ENCODE data around the gene HCFC2.
"Not testable (repeated sequence)": the region's sequence is repeated elsewhere in the genome, so short reads cannot be mapped to it uniquely, and the experiment has no call there.

HCFC2 gene

DNA sequence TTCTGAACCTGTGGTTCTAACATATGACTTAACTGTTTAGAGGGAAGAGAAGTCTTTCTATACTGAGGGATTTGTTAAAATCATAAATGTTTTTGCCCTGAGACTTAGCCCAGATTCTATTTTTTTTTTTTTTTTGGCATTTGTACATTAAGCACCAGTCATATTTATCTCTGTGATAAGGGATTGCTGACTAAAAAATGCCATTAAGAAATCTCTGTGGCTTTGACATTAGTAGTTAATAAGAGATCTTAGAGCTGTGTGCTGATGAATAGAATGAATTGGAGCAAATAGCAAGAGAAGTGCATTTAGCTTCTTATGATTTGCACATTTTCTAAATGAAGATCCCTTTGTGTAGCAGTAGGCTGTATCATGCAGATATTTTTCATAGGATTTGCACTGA, 41.1 kb downstream of the HCFC2 start:
- DNase-seq (ENCODE audit: low read depth in 2 of 2): peak in 1 of 2 donors; percentile 24
- TF ChIP-seq, protein P1, sequence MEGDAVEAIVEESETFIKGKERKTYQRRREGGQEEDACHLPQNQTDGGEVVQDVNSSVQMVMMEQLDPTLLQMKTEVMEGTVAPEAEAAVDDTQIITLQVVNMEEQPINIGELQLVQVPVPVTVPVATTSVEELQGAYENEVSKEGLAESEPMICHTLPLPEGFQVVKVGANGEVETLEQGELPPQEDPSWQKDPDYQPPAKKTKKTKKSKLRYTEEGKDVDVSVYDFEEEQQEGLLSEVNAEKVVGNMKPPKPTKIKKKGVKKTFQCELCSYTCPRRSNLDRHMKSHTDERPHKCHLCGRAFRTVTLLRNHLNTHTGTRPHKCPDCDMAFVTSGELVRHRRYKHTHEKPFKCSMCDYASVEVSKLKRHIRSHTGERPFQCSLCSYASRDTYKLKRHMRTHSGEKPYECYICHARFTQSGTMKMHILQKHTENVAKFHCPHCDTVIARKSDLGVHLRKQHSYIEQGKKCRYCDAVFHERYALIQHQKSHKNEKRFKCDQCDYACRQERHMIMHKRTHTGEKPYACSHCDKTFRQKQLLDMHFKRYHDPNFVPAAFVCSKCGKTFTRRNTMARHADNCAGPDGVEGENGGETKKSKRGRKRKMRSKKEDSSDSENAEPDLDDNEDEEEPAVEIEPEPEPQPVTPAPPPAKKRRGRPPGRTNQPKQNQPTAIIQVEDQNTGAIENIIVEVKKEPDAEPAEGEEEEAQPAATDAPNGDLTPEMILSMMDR (IDR thresholded peaks at IDR 0.05; ENCODE audit: low read depth, low read length): no peak
- no peak overlapping the region for H3K4me3 ChIP-seq (replicated peaks in 1 of 2; ENCODE audit: low read depth in 2 of 2, low read length in 2 of 2)

DNA sequence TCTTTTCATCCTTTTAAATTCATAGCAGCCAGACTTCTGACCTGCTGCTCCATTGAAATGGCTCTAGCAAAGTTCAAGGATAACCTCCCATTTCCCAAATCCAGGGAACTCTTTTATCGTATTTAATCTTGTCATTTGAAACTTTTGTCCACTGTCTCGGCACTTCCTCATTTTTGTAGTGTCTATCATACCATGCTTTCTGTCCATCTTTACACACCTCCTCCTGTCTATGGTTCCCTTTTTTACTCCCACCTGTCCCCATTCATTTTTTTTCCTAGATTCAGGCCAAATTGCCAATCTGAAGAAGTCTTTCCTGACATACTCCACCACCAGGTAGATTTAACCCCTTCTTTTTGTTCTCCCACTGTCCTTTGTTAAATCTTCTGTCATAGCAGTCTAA, 42.6 kb downstream of the HCFC2 start:
- no peak for DNase-seq (ENCODE audit: low read depth in 2 of 2)
- H3K4me3 ChIP-seq (replicated peaks in 1 of 2; ENCODE audit: low read depth in 2 of 2, low read length in 2 of 2): no peak overlapping the region
- TF ChIP-seq, protein P1 (IDR thresholded peaks at IDR 0.05; ENCODE audit: low read depth, low read length): no peak

- TF ChIP-seq, protein P1 (IDR thresholded peaks at IDR 0.05; ENCODE audit: low read depth, low read length): peak; percentile 96
- DNase-seq (ENCODE audit: low read depth in 2 of 2): peak; percentile 76 to 88
- H3K4me3 ChIP-seq (replicated peaks in 1 of 2; ENCODE audit: low read depth in 2 of 2, low read length in 2 of 2): no peak overlapping the region
These were observed 44.6 kb downstream of the HCFC2 start for GRCh38 chr12:104108755-104109445.

DNA sequence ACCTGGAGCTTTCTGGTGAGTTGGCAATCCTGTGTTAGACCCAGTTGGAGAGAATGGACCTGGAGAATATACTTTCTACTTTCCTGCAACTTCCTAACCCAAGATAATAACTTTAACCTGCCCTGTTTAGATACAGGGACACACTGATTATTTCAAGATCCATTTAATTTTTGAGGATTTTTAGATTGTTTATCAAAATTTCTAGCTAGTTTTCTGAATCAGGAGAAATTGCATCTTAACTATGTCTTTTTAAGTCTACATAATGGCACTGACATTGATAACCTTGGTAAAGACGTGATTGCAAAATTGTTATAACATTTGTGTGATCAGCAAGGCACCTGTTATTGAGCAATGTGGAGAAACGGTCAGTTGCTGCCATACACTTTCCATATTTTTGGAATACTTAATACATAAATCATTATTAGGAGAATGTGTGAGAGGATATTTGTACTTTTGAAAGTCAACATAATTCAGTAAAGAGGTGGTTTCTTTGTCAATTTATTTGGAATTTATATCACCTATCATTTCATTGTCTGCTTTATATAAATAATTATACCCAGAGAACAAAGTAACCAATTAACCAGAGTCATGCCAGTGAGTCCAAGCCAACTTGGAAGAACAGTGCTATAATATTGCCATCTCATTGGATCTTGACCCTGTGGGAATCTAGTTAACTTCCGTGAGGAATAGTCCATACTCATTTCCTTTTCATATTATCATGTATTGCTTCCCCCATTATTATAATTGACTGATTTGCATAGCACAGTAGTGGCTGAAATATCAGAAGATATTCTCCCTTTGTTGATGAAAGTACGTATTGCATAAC, 45.3 kb downstream of the HCFC2 start:
- no peak for DNase-seq (ENCODE audit: low read depth in 2 of 2)
- TF ChIP-seq, protein P1 (IDR thresholded peaks at IDR 0.05; ENCODE audit: low read depth, low read length): no peak
- no peak overlapping the region for H3K4me3 ChIP-seq (replicated peaks in 1 of 2; ENCODE audit: low read depth in 2 of 2, low read length in 2 of 2)

GRCh38 chr12:104114834-104115586, 50.7 kb downstream of the HCFC2 start:
- H3K4me3 ChIP-seq (replicated peaks in 1 of 2; ENCODE audit: low read depth in 2 of 2, low read length in 2 of 2); DNase-seq (ENCODE audit: low read depth in 2 of 2): not testable (repeated sequence)

- no peak for DNase-seq (ENCODE audit: low read depth in 2 of 2)
- TF ChIP-seq, protein P1 (IDR thresholded peaks at IDR 0.05; ENCODE audit: low read depth, low read length): no peak
- no peak overlapping the region for H3K4me3 ChIP-seq (replicated peaks in 1 of 2; ENCODE audit: low read depth in 2 of 2, low read length in 2 of 2)
These were observed 51.2 kb downstream of the HCFC2 start for GRCh38 chr12:104115587-104115975.

GRCh38 chr12:104121001-104121400, 56.7 kb downstream of the HCFC2 start:
- DNase-seq (ENCODE audit: low read depth in 2 of 2): peak; percentile 58 to 75
- TF ChIP-seq, protein P1 (IDR thresholded peaks at IDR 0.05; ENCODE audit: low read depth, low read length): no peak

More at GRCh38 chr12:104121001-104121400, 56.7 kb downstream of the HCFC2 start:
- H3K4me3 ChIP-seq (replicated peaks in 1 of 2; ENCODE audit: low read depth in 2 of 2, low read length in 2 of 2): no peak overlapping the region
